HEK293 (cell line): ENCODE data around the gene KRT80.
A peak's percentile ranks its signal among the peaks of the same experiment; 100 is the strongest.

Experiments
- EGR2 ChIP-seq: fragments of 450-650 bp; formaldehyde crosslinking; IDR thresholded peaks from 2 replicates; pipeline ENCODE4 v1.5.1; 2016; ENCODE audit warnings: low read depth, missing biosample characterization, missing genetic modification characterization
- HOXD13 ChIP-seq: sonication (generic); formaldehyde crosslinking; IDR thresholded peaks from 2 replicates; pipeline ENCODE4 v1.8.0; 2022; ENCODE audit warnings: missing genetic modification reagents, borderline replicate concordance
- MYNN ChIP-seq: fragments of 450-650 bp; formaldehyde crosslinking; IDR thresholded peaks from 2 replicates; pipeline ENCODE4 v1.5.1; 2016; ENCODE audit warnings: missing biosample characterization, missing genetic modification characterization, borderline replicate concordance
- PRDM1 ChIP-seq: fragments of 450-650 bp; formaldehyde crosslinking; IDR thresholded peaks from 2 replicates; pipeline ENCODE4; 2016; ENCODE audit warnings: missing biosample characterization, missing genetic modification characterization
- TCF7L2 ChIP-seq: IDR thresholded peaks from 2 replicates; pipeline ENCODE4 v1.6.1; 2011; ENCODE audit warnings: low read depth, mild to moderate bottlenecking, inconsistent platforms, low read length, moderate library complexity, borderline replicate concordance
- WT1 ChIP-seq: fragments of 450-650 bp; formaldehyde crosslinking; IDR thresholded peaks from 2 replicates; pipeline ENCODE4 v1.5.1; 2016; ENCODE audit warnings: missing biosample characterization, missing genetic modification characterization
- ZBTB8A ChIP-seq: fragments of 450-650 bp; formaldehyde crosslinking; IDR thresholded peaks from 2 replicates; pipeline ENCODE4 v1.5.1; 2016; ENCODE audit warnings: missing biosample characterization, missing genetic modification characterization
- ZFP37 ChIP-seq: fragments of 450-650 bp; formaldehyde crosslinking; IDR thresholded peaks from 2 replicates; pipeline ENCODE4 v1.5.1; 2016; ENCODE audit warnings: missing biosample characterization, missing genetic modification characterization
- ZIC2 ChIP-seq: fragments of 450-650 bp; formaldehyde crosslinking; IDR thresholded peaks from 2 replicates; pipeline ENCODE4 v1.5.1; 2016; ENCODE audit warnings: missing biosample characterization, missing genetic modification characterization
- ZNF121 ChIP-seq: fragments of 450-650 bp; formaldehyde crosslinking; IDR thresholded peaks from 2 replicates; pipeline ENCODE4 v1.5.1; 2016; ENCODE audit warnings: missing biosample characterization, missing genetic modification characterization
- ZNF146 ChIP-seq: fragments of 450-650 bp; formaldehyde crosslinking; IDR thresholded peaks from 2 replicates; pipeline ENCODE4 v1.5.1; 2016; ENCODE audit warnings: missing biosample characterization, missing genetic modification characterization
- ZNF184 ChIP-seq: fragments of 450-650 bp; IDR thresholded peaks from 2 replicates; pipeline ENCODE4 v1.5.1; 2018; ENCODE audit warnings: missing biosample characterization, mild to moderate bottlenecking, missing genetic modification characterization
- ZNF221 ChIP-seq: fragments of 450-650 bp; formaldehyde crosslinking; IDR thresholded peaks from 2 replicates; pipeline ENCODE4 v1.5.1; 2017; ENCODE audit warnings: missing biosample characterization, missing genetic modification characterization, borderline replicate concordance
- ZNF23 ChIP-seq: fragments of 450-650 bp; formaldehyde crosslinking; IDR thresholded peaks from 2 replicates; pipeline ENCODE4 v1.5.1; 2016; ENCODE audit warnings: missing biosample characterization, missing genetic modification characterization, borderline replicate concordance
- ZNF266 ChIP-seq: fragments of 450-650 bp; formaldehyde crosslinking; IDR thresholded peaks from 2 replicates; pipeline ENCODE4 v1.5.1; 2016; ENCODE audit warnings: missing biosample characterization, missing genetic modification characterization, low read depth
- ZNF354C ChIP-seq: fragments of 450-650 bp; formaldehyde crosslinking; IDR thresholded peaks from 2 replicates; pipeline ENCODE4 v1.5.1; 2016; ENCODE audit warnings: missing biosample characterization, missing genetic modification characterization, low read depth, borderline replicate concordance
- ZNF426 ChIP-seq: fragments of 450-650 bp; formaldehyde crosslinking; IDR thresholded peaks from 2 replicates; pipeline ENCODE4 v1.5.1; 2017; ENCODE audit warnings: missing biosample characterization, missing genetic modification characterization, mild to moderate bottlenecking, inconsistent platforms, moderate library complexity
- ZNF560 ChIP-seq: fragments of 450-650 bp; formaldehyde crosslinking; IDR thresholded peaks from 2 replicates; pipeline ENCODE4 v1.5.1; 2017; ENCODE audit warnings: missing biosample characterization, missing genetic modification characterization, borderline replicate concordance
- ZNF792 ChIP-seq: fragments of 450-650 bp; formaldehyde crosslinking; IDR thresholded peaks from 2 replicates; pipeline ENCODE4 v1.5.1; 2016; ENCODE audit warnings: missing biosample characterization, missing genetic modification characterization
- ZNF843 ChIP-seq: fragments of 450-650 bp; formaldehyde crosslinking; IDR thresholded peaks from 2 replicates; pipeline ENCODE4 v1.5.1; 2016; ENCODE audit warnings: missing biosample characterization, missing genetic modification characterization
- TF ChIP-seq, protein P1 (sequence below): fragments of 450-650 bp; formaldehyde crosslinking; IDR thresholded peaks from 2 replicates; pipeline ENCODE4 v1.5.1; 2017; ENCODE audit warnings: missing biosample characterization, missing genetic modification characterization
- TF ChIP-seq, protein P2 (sequence below): fragments of 450-650 bp; formaldehyde crosslinking; IDR thresholded peaks from 2 replicates; pipeline ENCODE4 v1.5.1; 2016; ENCODE audit warnings: missing biosample characterization, missing genetic modification characterization
- TF ChIP-seq, protein P3 (sequence below): fragments of 450-650 bp; formaldehyde crosslinking; IDR thresholded peaks from 2 replicates; pipeline ENCODE4 v1.5.1; 2017; ENCODE audit warnings: missing biosample characterization, missing genetic modification characterization
- TF ChIP-seq, protein P4 (sequence below): fragments of 450-650 bp; formaldehyde crosslinking; IDR thresholded peaks from 2 replicates; pipeline ENCODE4 v1.5.1; 2016; ENCODE audit warnings: missing biosample characterization, missing genetic modification characterization
- TF ChIP-seq, protein P5 (sequence below): fragments of 450-650 bp; formaldehyde crosslinking; IDR thresholded peaks from 2 replicates; pipeline ENCODE4 v1.5.1; 2016; ENCODE audit warnings: missing biosample characterization, missing genetic modification characterization
- TF ChIP-seq, protein P6 (sequence below): fragments of 450-650 bp; formaldehyde crosslinking; IDR thresholded peaks from 2 replicates; pipeline ENCODE4 v1.5.1; 2016; ENCODE audit warnings: missing biosample characterization, missing genetic modification characterization
- TF ChIP-seq, protein P7 (sequence below): fragments of 450-650 bp; formaldehyde crosslinking; IDR thresholded peaks from 2 replicates; pipeline ENCODE4 v1.5.1; 2016; ENCODE audit warnings: missing biosample characterization, missing genetic modification characterization

Gene KRT80

DNA sequence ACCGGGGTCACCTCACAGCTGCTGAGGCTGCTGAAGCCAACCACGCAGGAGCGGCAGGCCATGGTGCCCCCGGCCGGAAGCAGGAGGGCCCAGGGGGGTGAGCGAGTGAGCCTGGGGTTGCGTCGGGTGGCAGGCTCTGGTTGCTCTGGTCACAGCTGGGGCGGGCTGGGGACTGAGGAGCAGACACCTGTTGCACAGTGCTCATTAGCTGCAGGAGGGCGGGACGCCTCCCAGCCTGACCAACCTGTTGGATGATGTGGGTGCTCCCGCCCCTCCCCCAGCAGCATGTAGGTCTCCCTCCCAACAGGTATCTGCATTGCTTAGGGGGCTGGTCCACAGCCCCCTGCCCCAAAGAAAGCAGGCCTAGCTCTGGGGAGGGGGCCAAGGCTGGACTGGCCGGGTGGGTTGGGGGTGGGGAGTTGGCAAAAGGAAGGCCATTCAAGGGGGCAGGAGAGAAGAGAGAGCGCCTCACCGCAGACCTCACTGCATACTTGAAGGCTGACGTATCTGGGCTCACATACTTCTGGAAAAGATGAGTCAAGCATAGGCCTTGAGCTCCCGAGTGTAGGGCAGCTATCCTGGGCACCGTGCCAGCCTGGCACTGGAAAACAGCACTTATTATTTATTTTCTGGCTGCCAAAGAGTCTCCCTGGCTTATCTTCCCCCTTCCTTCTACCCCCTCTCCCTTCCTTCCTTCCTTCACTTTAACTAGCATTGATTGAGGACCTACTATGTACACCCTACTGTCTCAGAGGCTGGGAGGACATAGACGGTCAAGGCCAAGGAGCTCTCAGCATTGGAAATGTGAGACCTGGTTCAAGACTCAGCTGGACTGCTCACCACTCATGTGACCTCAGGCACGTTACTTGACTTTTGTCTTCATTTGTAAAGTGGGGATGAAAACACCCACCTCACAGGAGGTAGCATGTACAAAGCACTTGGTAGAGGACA, at the start of gene KRT80 (continued):
- TF ChIP-seq, protein P1, sequence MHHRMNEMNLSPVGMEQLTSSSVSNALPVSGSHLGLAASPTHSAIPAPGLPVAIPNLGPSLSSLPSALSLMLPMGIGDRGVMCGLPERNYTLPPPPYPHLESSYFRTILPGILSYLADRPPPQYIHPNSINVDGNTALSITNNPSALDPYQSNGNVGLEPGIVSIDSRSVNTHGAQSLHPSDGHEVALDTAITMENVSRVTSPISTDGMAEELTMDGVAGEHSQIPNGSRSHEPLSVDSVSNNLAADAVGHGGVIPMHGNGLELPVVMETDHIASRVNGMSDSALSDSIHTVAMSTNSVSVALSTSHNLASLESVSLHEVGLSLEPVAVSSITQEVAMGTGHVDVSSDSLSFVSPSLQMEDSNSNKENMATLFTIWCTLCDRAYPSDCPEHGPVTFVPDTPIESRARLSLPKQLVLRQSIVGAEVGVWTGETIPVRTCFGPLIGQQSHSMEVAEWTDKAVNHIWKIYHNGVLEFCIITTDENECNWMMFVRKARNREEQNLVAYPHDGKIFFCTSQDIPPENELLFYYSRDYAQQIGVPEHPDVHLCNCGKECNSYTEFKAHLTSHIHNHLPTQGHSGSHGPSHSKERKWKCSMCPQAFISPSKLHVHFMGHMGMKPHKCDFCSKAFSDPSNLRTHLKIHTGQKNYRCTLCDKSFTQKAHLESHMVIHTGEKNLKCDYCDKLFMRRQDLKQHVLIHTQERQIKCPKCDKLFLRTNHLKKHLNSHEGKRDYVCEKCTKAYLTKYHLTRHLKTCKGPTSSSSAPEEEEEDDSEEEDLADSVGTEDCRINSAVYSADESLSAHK (tag by site-specific recombination) = no peak
- peak; percentile 50; the same call in 1 of the 2 replicates for TF ChIP-seq ZNF184 (tag by site-specific recombination)
- TF ChIP-seq, protein P2, sequence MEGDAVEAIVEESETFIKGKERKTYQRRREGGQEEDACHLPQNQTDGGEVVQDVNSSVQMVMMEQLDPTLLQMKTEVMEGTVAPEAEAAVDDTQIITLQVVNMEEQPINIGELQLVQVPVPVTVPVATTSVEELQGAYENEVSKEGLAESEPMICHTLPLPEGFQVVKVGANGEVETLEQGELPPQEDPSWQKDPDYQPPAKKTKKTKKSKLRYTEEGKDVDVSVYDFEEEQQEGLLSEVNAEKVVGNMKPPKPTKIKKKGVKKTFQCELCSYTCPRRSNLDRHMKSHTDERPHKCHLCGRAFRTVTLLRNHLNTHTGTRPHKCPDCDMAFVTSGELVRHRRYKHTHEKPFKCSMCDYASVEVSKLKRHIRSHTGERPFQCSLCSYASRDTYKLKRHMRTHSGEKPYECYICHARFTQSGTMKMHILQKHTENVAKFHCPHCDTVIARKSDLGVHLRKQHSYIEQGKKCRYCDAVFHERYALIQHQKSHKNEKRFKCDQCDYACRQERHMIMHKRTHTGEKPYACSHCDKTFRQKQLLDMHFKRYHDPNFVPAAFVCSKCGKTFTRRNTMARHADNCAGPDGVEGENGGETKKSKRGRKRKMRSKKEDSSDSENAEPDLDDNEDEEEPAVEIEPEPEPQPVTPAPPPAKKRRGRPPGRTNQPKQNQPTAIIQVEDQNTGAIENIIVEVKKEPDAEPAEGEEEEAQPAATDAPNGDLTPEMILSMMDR (tag by site-specific recombination) = no peak
- peak; percentile 35; the same call in 1 of the 2 replicates for TF ChIP-seq PRDM1
- TF ChIP-seq HOXD13 = no peak
- no peak for TF ChIP-seq MYNN (tag by site-specific recombination)
- TF ChIP-seq, protein P3, sequence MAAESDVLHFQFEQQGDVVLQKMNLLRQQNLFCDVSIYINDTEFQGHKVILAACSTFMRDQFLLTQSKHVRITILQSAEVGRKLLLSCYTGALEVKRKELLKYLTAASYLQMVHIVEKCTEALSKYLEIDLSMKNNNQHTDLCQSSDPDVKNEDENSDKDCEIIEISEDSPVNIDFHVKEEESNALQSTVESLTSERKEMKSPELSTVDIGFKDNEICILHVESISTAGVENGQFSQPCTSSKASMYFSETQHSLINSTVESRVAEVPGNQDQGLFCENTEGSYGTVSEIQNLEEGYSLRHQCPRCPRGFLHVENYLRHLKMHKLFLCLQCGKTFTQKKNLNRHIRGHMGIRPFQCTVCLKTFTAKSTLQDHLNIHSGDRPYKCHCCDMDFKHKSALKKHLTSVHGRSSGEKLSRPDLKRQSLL = peak; percentile 74
- no peak for TF ChIP-seq ZNF426 (tag by site-specific recombination)
- TF ChIP-seq ZNF792 (tag by site-specific recombination) = 0 out of 2 replicates have a peak, but pooled peaks have one; percentile 61
- no peak for TF ChIP-seq ZNF266
- 0 out of 2 replicates have a peak, but pooled peaks have one; percentile 14 for TF ChIP-seq ZIC2 (tag by site-specific recombination)
- 0 out of 2 replicates have a peak, but pooled peaks have one; percentile 34 for TF ChIP-seq WT1 (tag by site-specific recombination)
- TF ChIP-seq, protein P4, sequence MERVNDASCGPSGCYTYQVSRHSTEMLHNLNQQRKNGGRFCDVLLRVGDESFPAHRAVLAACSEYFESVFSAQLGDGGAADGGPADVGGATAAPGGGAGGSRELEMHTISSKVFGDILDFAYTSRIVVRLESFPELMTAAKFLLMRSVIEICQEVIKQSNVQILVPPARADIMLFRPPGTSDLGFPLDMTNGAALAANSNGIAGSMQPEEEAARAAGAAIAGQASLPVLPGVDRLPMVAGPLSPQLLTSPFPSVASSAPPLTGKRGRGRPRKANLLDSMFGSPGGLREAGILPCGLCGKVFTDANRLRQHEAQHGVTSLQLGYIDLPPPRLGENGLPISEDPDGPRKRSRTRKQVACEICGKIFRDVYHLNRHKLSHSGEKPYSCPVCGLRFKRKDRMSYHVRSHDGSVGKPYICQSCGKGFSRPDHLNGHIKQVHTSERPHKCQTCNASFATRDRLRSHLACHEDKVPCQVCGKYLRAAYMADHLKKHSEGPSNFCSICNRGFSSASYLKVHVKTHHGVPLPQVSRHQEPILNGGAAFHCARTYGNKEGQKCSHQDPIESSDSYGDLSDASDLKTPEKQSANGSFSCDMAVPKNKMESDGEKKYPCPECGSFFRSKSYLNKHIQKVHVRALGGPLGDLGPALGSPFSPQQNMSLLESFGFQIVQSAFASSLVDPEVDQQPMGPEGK (tag by site-specific recombination) = peak; percentile 71
- no peak for TF ChIP-seq ZNF560 (tag by site-specific recombination)
- peak; percentile 10; the same call in 1 of the 2 replicates for TF ChIP-seq ZFP37
- TF ChIP-seq ZNF354C = no peak
- TF ChIP-seq, protein P5, sequence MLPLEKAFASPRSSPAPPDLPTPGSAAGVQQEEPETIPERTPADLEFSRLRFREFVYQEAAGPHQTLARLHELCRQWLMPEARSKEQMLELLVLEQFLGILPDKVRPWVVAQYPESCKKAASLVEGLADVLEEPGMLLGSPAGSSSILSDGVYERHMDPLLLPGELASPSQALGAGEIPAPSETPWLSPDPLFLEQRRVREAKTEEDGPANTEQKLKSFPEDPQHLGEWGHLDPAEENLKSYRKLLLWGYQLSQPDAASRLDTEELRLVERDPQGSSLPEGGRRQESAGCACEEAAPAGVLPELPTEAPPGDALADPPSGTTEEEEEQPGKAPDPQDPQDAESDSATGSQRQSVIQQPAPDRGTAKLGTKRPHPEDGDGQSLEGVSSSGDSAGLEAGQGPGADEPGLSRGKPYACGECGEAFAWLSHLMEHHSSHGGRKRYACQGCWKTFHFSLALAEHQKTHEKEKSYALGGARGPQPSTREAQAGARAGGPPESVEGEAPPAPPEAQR = no peak
- TF ChIP-seq ZNF146 (tag by site-specific recombination) = no peak
- TF ChIP-seq, protein P6, sequence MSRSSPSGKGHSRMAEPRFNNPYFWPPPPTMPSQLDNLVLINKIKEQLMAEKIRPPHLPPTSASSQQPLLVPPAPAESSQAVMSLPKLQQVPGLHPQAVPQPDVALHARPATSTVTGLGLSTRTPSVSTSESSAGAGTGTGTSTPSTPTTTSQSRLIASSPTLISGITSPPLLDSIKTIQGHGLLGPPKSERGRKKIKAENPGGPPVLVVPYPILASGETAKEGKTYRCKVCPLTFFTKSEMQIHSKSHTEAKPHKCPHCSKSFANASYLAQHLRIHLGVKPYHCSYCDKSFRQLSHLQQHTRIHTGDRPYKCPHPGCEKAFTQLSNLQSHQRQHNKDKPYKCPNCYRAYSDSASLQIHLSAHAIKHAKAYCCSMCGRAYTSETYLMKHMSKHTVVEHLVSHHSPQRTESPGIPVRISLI (tag by site-specific recombination) = no peak
- no peak for TF ChIP-seq TCF7L2
- peak; percentile 64 for TF ChIP-seq ZNF843
- TF ChIP-seq ZNF121 (tag by site-specific recombination) = no peak
- TF ChIP-seq ZBTB8A (tag by site-specific recombination) = no peak
- TF ChIP-seq EGR2 = no peak
- TF ChIP-seq ZNF23 (tag by site-specific recombination) = no peak
- TF ChIP-seq, protein P7, sequence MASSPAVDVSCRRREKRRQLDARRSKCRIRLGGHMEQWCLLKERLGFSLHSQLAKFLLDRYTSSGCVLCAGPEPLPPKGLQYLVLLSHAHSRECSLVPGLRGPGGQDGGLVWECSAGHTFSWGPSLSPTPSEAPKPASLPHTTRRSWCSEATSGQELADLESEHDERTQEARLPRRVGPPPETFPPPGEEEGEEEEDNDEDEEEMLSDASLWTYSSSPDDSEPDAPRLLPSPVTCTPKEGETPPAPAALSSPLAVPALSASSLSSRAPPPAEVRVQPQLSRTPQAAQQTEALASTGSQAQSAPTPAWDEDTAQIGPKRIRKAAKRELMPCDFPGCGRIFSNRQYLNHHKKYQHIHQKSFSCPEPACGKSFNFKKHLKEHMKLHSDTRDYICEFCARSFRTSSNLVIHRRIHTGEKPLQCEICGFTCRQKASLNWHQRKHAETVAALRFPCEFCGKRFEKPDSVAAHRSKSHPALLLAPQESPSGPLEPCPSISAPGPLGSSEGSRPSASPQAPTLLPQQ = peak; percentile 82
- no peak for TF ChIP-seq ZNF221 (tag by site-specific recombination)
